Endodermal cell (in vitro differentiated cells): ENCODE data around the gene KRTAP4-4. TPM values are rescaled to one million over a fixed set of nuclear protein-coding genes. Genes with fewer than 3 reads are reported as not detected.
"Not testable (repeated sequence)": the region's sequence is repeated elsewhere in the genome, so short reads cannot be mapped to it uniquely, and the experiment has no call there.

ENCODE experiments used
- DNase-seq: peaks from one replicate; pipeline ENCODE4 v3.0.0-alpha.2; 2017
- H3K27ac ChIP-seq: 2 replicates; pipeline ENCODE4 v1.5.1; 2013; ENCODE audit warnings: mild to moderate bottlenecking, low read depth, low read length, moderate library complexity
- H3K27me3 ChIP-seq: 2 replicates; pipeline ENCODE4 v1.6.1; 2013; ENCODE audit warnings: mild to moderate bottlenecking, low read length, moderate library complexity; ENCODE audit not compliant: insufficient read depth, control insufficient read depth, poor library complexity, severe bottlenecking
- H3K36me3 ChIP-seq: 2 replicates; pipeline ENCODE4 v1.7.0; 2013; ENCODE audit warnings: mild to moderate bottlenecking, low read length, moderate library complexity; ENCODE audit not compliant: control insufficient read depth, insufficient read depth
- H3K4me1 ChIP-seq: one replicate; pipeline ENCODE4 v1.7.0; 2013; ENCODE audit warnings: low read length; ENCODE audit not compliant: control insufficient read depth, insufficient read depth
- H3K4me3 ChIP-seq: 2 replicates; pipeline ENCODE4 v1.5.1; 2013; ENCODE audit warnings: mild to moderate bottlenecking, low read length, moderate library complexity
- H3K9ac ChIP-seq: 2 replicates; pipeline ENCODE4 v1.6.1; 2013; ENCODE audit warnings: mild to moderate bottlenecking, low read length, moderate library complexity; ENCODE audit not compliant: poor library complexity, severe bottlenecking; ENCODE audit errors: extremely low read depth
- H3K9me3 ChIP-seq: 2 replicates; pipeline ENCODE4 v1.6.1; 2013; ENCODE audit warnings: mild to moderate bottlenecking, low read length, moderate library complexity; ENCODE audit not compliant: control insufficient read depth
- H3K27ac Mint-ChIP-seq: 2 replicates; pipeline ENCODE4 v1.8.0; 2020; ENCODE audit warnings: mixed read lengths
- H3K27me3 Mint-ChIP-seq: 2 replicates; pipeline ENCODE4 v1.8.0; 2021; ENCODE audit warnings: mild to moderate bottlenecking, mixed read lengths; ENCODE audit not compliant: insufficient read depth
- H3K36me3 Mint-ChIP-seq: 2 replicates; pipeline ENCODE4 v1.8.0; 2020; ENCODE audit warnings: low read depth, mixed read lengths
- H3K4me1 Mint-ChIP-seq: 2 replicates; pipeline ENCODE4 v1.8.0; 2020; ENCODE audit warnings: mixed read lengths
- H3K4me3 Mint-ChIP-seq: 2 replicates; pipeline ENCODE4 v1.8.0; 2020; ENCODE audit warnings: mild to moderate bottlenecking, moderate library complexity, mixed read lengths
- H3K9me3 Mint-ChIP-seq: 2 replicates; pipeline ENCODE4 v1.8.0; 2020; ENCODE audit warnings: mild to moderate bottlenecking, mixed read lengths
- CTCF ChIP-seq: fragments of 200-600 bp; sonication (generic); conservative IDR thresholded peaks from 2 replicates; pipeline ENCODE4 v1.5.0; 2021; ENCODE audit warnings: antibody characterized with exemption, mild to moderate bottlenecking
- WGBS, 2 experiments: methylation state at CpG; one replicate each; pipeline versions ENCODE4 v1.1.5 to v1.1.7; 2013; ENCODE audit warnings: missing lambda C conversion rate in 2 of 2, mixed read lengths in 1 of 2; ENCODE audit not compliant: insufficient coverage in 1 of 2, insufficient read length in 1 of 2; 5-methylcytosine and 5-hydroxymethylcytosine counted together
- total RNA-seq, 2 donors: library from RNA; stranded (reverse); fragmentation: NEBNext Ultra II Directional in 1 of 2; extraction: Animal tissue kit (Norgen Biotek cat#: 25700) in 1 of 2; gene quantifications; 2 replicates in 1 of 2; 3 replicates in 1 of 2; pipeline ENCODE4 v1.2.1, GENCODE V29; 2021

Gene KRTAP4-4
- total RNA-seq, 2 donors from 2014 or later = not detected

GRCh38 chr17:41140360-41141131 lies 20.0 kb downstream of the KRTAP4-4 start, which contains the start of gene KRTAP4-6:
Gene KRTAP4-6, minus strand, starts transcription at chr17:41140544. Its CDS starts 57 bp downstream, at chr17:41140487.
- H3K4me1 Mint-ChIP-seq = no peaks in the 10 kb centered on the region
- no peak for DNase-seq
- H3K27ac Mint-ChIP-seq = no peak within 1 kb of the TSS
- Histone ChIP-seq H3K27ac (no peak within 1 kb of the TSS), H3K9me3 (peaks cover 5% of the 10 kb centered on the region), H3K4me3 (no peak within 1 kb of the TSS), H3K9ac (no peak within 1 kb of the TSS), H3K4me1 (no peaks in the 10 kb centered on the region), H3K36me3 (no peaks in the 10 kb centered on the region), H3K27me3 (no peaks in the 10 kb centered on the region)
- H3K9me3 Mint-ChIP-seq = peaks cover 41% of the 10 kb centered on the region
- H3K36me3 Mint-ChIP-seq = peaks cover 2% of the 10 kb centered on the region
- no peak for TF ChIP-seq CTCF
- no peak within 1 kb of the TSS for H3K4me3 Mint-ChIP-seq
- WGBS, 2 experiments = 55 to 86% methylated on average over 2 to 6 of the region's 6 CpGs
- H3K27me3 Mint-ChIP-seq = peaks cover 3% of the 10 kb centered on the region

- DNase-seq, H3K4me3 Mint-ChIP-seq, H3K27ac ChIP-seq, H3K9me3 ChIP-seq, H3K27ac Mint-ChIP-seq, H3K36me3 ChIP-seq, H3K4me1 Mint-ChIP-seq, H3K4me3 ChIP-seq, H3K4me1 ChIP-seq, H3K27me3 Mint-ChIP-seq, H3K27me3 ChIP-seq, H3K36me3 Mint-ChIP-seq, H3K9ac ChIP-seq: not testable (repeated sequence)
- WGBS, 2 experiments = 90 to 92% methylated on average over 11 to 12 of the region's 12 CpGs
- peaks cover 38% of the 10 kb centered on the region for H3K9me3 Mint-ChIP-seq
Observed at GRCh38 chr17:41139865-41140264, 20.7 kb downstream of the KRTAP4-4 start.

GRCh38 chr17:41133880-41134735 lies 26.4 kb downstream of the KRTAP4-4 start:
- H3K4me3 Mint-ChIP-seq = no peak overlapping the region
- no peaks in the 10 kb centered on the region for H3K36me3 ChIP-seq
- no peaks in the 10 kb centered on the region for H3K9me3 ChIP-seq

More at GRCh38 chr17:41133880-41134735, 26.4 kb downstream of the KRTAP4-4 start:
- Mint-ChIP-seq H3K27me3 (no peaks in the 10 kb centered on the region), H3K27ac (no peak overlapping the region), H3K9me3 (no peaks in the 10 kb centered on the region), H3K36me3 (no peaks in the 10 kb centered on the region), H3K4me1 (no peaks in the 10 kb centered on the region)
- no peak overlapping the region for H3K9ac ChIP-seq
- H3K27me3 ChIP-seq = no peaks in the 10 kb centered on the region
- H3K4me1 ChIP-seq = no peaks in the 10 kb centered on the region
- H3K4me3 ChIP-seq = no peak overlapping the region
- 85 to 95% methylated on average over 2 of the region's 2 CpGs for WGBS, 2 experiments
- DNase-seq = no peak
- H3K27ac ChIP-seq = no peak overlapping the region
- TF ChIP-seq CTCF = no peak
